Astrocyte (in vitro differentiated cells and primary cell): ENCODE measurements around the gene GPHN. TPM values are rescaled to one million over a fixed set of nuclear protein-coding genes. Genes with fewer than 3 reads are reported as not detected.

Experiments
- DNase-seq: peaks from one replicate; pipeline ENCODE4 v3.0.0-alpha.2; 2010; ENCODE audit warnings: low read depth
- FAIRE-seq: peaks from 2 replicates; lab custom pipeline; 2011; peaks lifted over from hg19 to GRCh38; lab: Jason Lieb, UNC
- H2AFZ ChIP-seq: 2 replicates; pipeline ENCODE4 v1.6.0; 2012; ENCODE audit warnings: low read depth, low read length, inconsistent platforms
- H3K27ac ChIP-seq: 2 replicates; pipeline ENCODE4 v1.5.1; 2011; ENCODE audit warnings: low read depth, low read length, inconsistent platforms
- H3K27me3 ChIP-seq: 2 replicates; pipeline ENCODE4 v1.6.0; 2011; ENCODE audit warnings: low read length, inconsistent platforms; ENCODE audit not compliant: insufficient read depth
- H3K36me3 ChIP-seq: 2 replicates; pipeline ENCODE4 v1.5.1; 2011; ENCODE audit warnings: low read length, inconsistent platforms; ENCODE audit not compliant: insufficient read depth
- H3K4me1 ChIP-seq: 2 replicates; pipeline ENCODE4 v1.5.1; 2011; ENCODE audit warnings: low read length, inconsistent platforms; ENCODE audit not compliant: insufficient read depth
- H3K4me2 ChIP-seq: 2 replicates; pipeline ENCODE4 v1.6.0; 2012; ENCODE audit warnings: low read length, inconsistent platforms
- H3K4me3 ChIP-seq: 2 replicates; pipeline ENCODE4 v1.5.1; 2011; ENCODE audit warnings: low read depth, mild to moderate bottlenecking, low read length, inconsistent platforms; ENCODE audit not compliant: insufficient read depth
- H3K79me2 ChIP-seq: 2 replicates; pipeline ENCODE4 v1.6.0; 2012; ENCODE audit warnings: mild to moderate bottlenecking, low read length, inconsistent platforms; ENCODE audit not compliant: insufficient read depth
- H3K9ac ChIP-seq: 2 replicates; pipeline ENCODE4 v1.6.0; 2012; ENCODE audit warnings: mild to moderate bottlenecking, low read length, inconsistent platforms
- H3K9me3 ChIP-seq: 2 replicates; pipeline ENCODE4 v1.5.1; 2012; ENCODE audit warnings: low read depth, mild to moderate bottlenecking, low read length, inconsistent platforms; ENCODE audit not compliant: insufficient read depth
- H4K20me1 ChIP-seq: 2 replicates; pipeline ENCODE4 v1.6.0; 2012; ENCODE audit warnings: low read length, inconsistent platforms; ENCODE audit not compliant: insufficient read depth
- H3K27ac Mint-ChIP-seq: one replicate; pipeline ENCODE4 v1.8.0; 2021; ENCODE audit warnings: mild to moderate bottlenecking, mixed read lengths; ENCODE audit not compliant: unreplicated experiment
- H3K27me3 Mint-ChIP-seq: one replicate; pipeline ENCODE4 v1.8.0; 2021; ENCODE audit warnings: low read depth, mixed read lengths; ENCODE audit not compliant: unreplicated experiment
- H3K36me3 Mint-ChIP-seq: one replicate; pipeline ENCODE4 v1.8.0; 2021; ENCODE audit warnings: low read depth, mixed read lengths; ENCODE audit not compliant: unreplicated experiment
- H3K4me1 Mint-ChIP-seq: one replicate; pipeline ENCODE4 v1.8.0; 2021; ENCODE audit warnings: low read depth, mixed read lengths; ENCODE audit not compliant: unreplicated experiment
- H3K4me3 Mint-ChIP-seq: one replicate; pipeline ENCODE4 v1.8.0; 2021; ENCODE audit warnings: mild to moderate bottlenecking, moderate library complexity, mixed read lengths; ENCODE audit not compliant: unreplicated experiment
- H3K9me3 Mint-ChIP-seq: one replicate; pipeline ENCODE4 v1.8.0; 2021; ENCODE audit warnings: mild to moderate bottlenecking, mixed read lengths; ENCODE audit not compliant: unreplicated experiment
- EZH2 ChIP-seq: IDR thresholded peaks from 2 replicates; pipeline ENCODE4 v1.6.1; 2012; ENCODE audit warnings: mild to moderate bottlenecking, low read length, inconsistent platforms; ENCODE audit not compliant: insufficient read depth
- total RNA-seq: library from RNA; stranded (reverse); gene quantifications from 2 replicates; pipeline ENCODE4 v1.2.1, GENCODE V29; 2021
- TF ChIP-seq, protein P1 (sequence below): IDR thresholded peaks from 2 replicates; pipeline ENCODE4 v1.5.1; 2011; ENCODE audit warnings: low read depth, mild to moderate bottlenecking, inconsistent platforms, low read length, moderate library complexity; ENCODE audit not compliant: insufficient read depth

The GPHN gene
- total RNA-seq, 1 donor from 2014 or later: 6.9 TPM

DNA sequence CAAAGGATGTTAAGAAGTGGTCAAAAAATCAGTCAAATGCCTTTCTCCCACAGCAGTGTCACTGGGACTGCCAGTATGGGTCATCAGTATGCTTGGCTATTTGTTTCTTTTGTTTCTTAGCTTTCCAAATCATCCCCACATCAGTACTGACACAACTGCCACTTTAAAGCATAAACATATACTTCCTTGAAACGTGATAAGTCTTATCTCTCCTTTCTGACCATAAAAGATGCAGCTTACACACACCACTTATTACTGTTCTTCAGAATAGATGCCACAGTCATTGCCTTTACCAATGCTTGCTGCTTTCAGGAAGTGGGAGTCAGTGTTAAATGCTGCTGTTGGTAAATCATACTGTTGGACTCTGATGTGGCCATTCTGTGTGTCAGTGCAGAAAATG lies 662.7 kb downstream of the GPHN start:
- Histone ChIP-seq H3K36me3 (no peaks in the 10 kb centered on the region), H3K9me3 (no peaks in the 10 kb centered on the region), H3K27ac (no peak overlapping the region), H2AFZ (no peak overlapping the region), H3K9ac (no peak overlapping the region), H4K20me1 (no peaks in the 10 kb centered on the region), H3K4me2 (no peak overlapping the region), H3K4me3 (no peak overlapping the region), H3K4me1 (peaks cover 6% of the 10 kb centered on the region), H3K27me3 (no peaks in the 10 kb centered on the region), H3K79me2 (no peaks in the 10 kb centered on the region)
- Mint-ChIP-seq H3K27ac (no peak overlapping the region), H3K4me3 (no peak overlapping the region), H3K36me3 (no peaks in the 10 kb centered on the region), H3K9me3 (peaks cover 5% of the 10 kb centered on the region), H3K27me3 (no peaks in the 10 kb centered on the region), H3K4me1 (peaks cover 10% of the 10 kb centered on the region)
- DNase-seq (no peak), FAIRE-seq (no peak)
- TF ChIP-seq, protein P1, sequence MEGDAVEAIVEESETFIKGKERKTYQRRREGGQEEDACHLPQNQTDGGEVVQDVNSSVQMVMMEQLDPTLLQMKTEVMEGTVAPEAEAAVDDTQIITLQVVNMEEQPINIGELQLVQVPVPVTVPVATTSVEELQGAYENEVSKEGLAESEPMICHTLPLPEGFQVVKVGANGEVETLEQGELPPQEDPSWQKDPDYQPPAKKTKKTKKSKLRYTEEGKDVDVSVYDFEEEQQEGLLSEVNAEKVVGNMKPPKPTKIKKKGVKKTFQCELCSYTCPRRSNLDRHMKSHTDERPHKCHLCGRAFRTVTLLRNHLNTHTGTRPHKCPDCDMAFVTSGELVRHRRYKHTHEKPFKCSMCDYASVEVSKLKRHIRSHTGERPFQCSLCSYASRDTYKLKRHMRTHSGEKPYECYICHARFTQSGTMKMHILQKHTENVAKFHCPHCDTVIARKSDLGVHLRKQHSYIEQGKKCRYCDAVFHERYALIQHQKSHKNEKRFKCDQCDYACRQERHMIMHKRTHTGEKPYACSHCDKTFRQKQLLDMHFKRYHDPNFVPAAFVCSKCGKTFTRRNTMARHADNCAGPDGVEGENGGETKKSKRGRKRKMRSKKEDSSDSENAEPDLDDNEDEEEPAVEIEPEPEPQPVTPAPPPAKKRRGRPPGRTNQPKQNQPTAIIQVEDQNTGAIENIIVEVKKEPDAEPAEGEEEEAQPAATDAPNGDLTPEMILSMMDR: no peak
- TF ChIP-seq EZH2: no peak

DNA sequence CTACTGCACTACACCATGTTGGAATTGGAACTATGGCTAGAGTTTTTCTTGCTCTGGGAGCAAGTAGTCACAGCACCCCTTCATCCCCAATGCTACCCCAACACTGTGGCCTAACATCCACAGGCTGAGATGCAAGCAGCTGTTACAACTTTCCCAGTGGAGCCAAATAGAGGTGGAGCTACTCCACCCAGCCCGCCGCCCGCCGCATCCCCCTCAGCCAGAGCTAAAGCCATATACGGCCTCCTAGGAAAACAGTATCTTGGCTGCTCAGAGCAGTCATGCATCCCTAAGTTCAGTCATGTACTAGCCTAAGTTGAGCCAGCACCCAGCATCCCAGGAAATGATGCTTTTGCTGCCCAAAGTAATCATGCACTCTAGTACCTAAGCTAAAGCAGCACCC lies 664.1 kb downstream of the GPHN start:
- FAIRE-seq: no peak
- Mint-ChIP-seq H3K27ac (no peak overlapping the region), H3K4me1 (peaks cover 10% of the 10 kb centered on the region), H3K36me3 (no peaks in the 10 kb centered on the region), H3K27me3 (no peaks in the 10 kb centered on the region), H3K4me3 (no peak overlapping the region), H3K9me3 (peaks cover 7% of the 10 kb centered on the region)
- DNase-seq: no peak
- Histone ChIP-seq H3K4me2 (no peak overlapping the region), H2AFZ (no peak overlapping the region), H3K4me3 (no peak overlapping the region), H3K9ac (no peak overlapping the region), H3K79me2 (no peaks in the 10 kb centered on the region), H3K27me3 (no peaks in the 10 kb centered on the region), H3K27ac (no peak overlapping the region), H3K4me1 (peaks cover 6% of the 10 kb centered on the region), H3K9me3 (no peaks in the 10 kb centered on the region), H4K20me1 (no peaks in the 10 kb centered on the region), H3K36me3 (no peaks in the 10 kb centered on the region)
- TF ChIP-seq, protein P1: no peak
- no peak for TF ChIP-seq EZH2

DNA sequence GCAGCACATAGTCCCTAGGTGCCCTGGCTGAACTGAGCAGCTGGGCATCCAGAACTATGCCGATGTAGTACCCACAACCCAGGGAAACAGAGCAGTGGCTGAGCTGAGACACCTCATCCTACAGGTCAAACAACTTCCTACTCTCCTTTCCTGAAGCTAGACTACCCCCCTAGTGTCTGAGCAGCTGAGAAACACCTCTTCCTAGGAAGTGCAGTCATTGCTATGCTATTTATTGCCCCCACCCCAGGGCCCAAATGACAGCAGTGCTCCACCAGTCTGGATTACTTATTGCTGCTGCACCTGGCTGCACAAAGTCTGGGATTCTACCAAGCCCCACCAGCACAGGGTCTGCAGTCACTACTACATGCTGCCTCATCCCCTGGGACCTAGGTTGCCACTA lies 664.6 kb downstream of the GPHN start:
- Histone ChIP-seq H3K4me2 (no peak overlapping the region), H3K27ac (no peak overlapping the region), H3K79me2 (no peaks in the 10 kb centered on the region), H2AFZ (no peak overlapping the region), H3K27me3 (no peaks in the 10 kb centered on the region), H3K4me1 (peaks cover 6% of the 10 kb centered on the region), H3K9me3 (no peaks in the 10 kb centered on the region), H3K4me3 (no peak overlapping the region), H3K9ac (no peak overlapping the region), H3K36me3 (no peaks in the 10 kb centered on the region), H4K20me1 (no peaks in the 10 kb centered on the region)
- Mint-ChIP-seq H3K9me3 (peaks cover 10% of the 10 kb centered on the region), H3K36me3 (no peaks in the 10 kb centered on the region), H3K4me3 (no peak overlapping the region), H3K4me1 (peaks cover 7% of the 10 kb centered on the region), H3K27ac (no peak overlapping the region), H3K27me3 (no peaks in the 10 kb centered on the region)
- no peak for DNase-seq
- TF ChIP-seq EZH2: no peak
- TF ChIP-seq, protein P1: no peak
- FAIRE-seq: no peak
